Breast epithelium (tissue), 4 donors: Measurements from ENCODE around the gene CLN3. TPM values are rescaled to one million over a fixed set of nuclear protein-coding genes. Genes with fewer than 3 reads are reported as not detected.
A peak's percentile ranks its signal among the peaks of the same experiment; 100 is the strongest.
"Not testable (repeated sequence)": the region's sequence is repeated elsewhere in the genome, so short reads cannot be mapped to it uniquely, and the experiment has no call there.

ENCODE experiments used
- DNase-seq, 2 donors: peaks; one replicate each; pipeline ENCODE4 v3.0.0-alpha.2; 2019; ENCODE audit warnings: low spot score in 2 of 2
- H3K27ac ChIP-seq, 2 donors: fragments of 200-600 bp; sonication (generic) in 1 of 2; one replicate each; pipeline ENCODE4 v1.5.1; 2016 to 2019; ENCODE audit warnings: mild to moderate bottlenecking in 1 of 2
- H3K27me3 ChIP-seq, 2 donors: fragments of 200-600 bp; sonication (generic) in 1 of 2; one replicate each; pipeline versions ENCODE4 v1.5.1 to v1.6.0; 2017 to 2019; ENCODE audit warnings: control low read depth in 1 of 2, mild to moderate bottlenecking in 1 of 2
- H3K36me3 ChIP-seq: fragments of 200-600 bp; one replicate; pipeline ENCODE4 v1.5.1; 2019
- H3K4me1 ChIP-seq, 2 donors: fragments of 200-600 bp; sonication (generic); one replicate each; pipeline ENCODE4 v1.5.1; 2016 to 2019; ENCODE audit warnings: control low read depth in 1 of 2
- H3K4me3 ChIP-seq, 3 donors: fragments of 200-600 bp; sonication (generic); 1 replicate in 2 of 3; 2 replicates in 1 of 3; pipeline ENCODE4 v1.5.1; 2016 to 2019; ENCODE audit warnings: mild to moderate bottlenecking in 3 of 3, moderate library complexity in 2 of 3
- H3K9me3 ChIP-seq, 2 donors: fragments of 200-600 bp; sonication (generic) in 1 of 2; one replicate each; pipeline ENCODE4 v1.5.1; 2016 to 2019; ENCODE audit warnings: control low read depth in 1 of 2
- CTCF ChIP-seq, 3 donors: fragments of 450-650 bp; IDR thresholded peaks; one replicate each; pipeline ENCODE4 v1.5.1; 2016 to 2017; ENCODE audit warnings: antibody characterized with exemption in 3 of 3, mild to moderate bottlenecking in 3 of 3, moderate library complexity in 3 of 3
- POLR2A ChIP-seq: fragments of 450-650 bp; IDR thresholded peaks from one replicate; pipeline ENCODE4 v1.6.1; 2016; ENCODE audit warnings: antibody characterized with exemption, mild to moderate bottlenecking, moderate library complexity
- POLR2AphosphoS5 ChIP-seq, 3 donors: sonication (generic); formaldehyde crosslinking; IDR thresholded peaks; one replicate each; pipeline ENCODE4 v1.6.1; 2017; ENCODE audit warnings: antibody characterized with exemption in 3 of 3
- intact Hi-C: fragments of 100-400 bp; cut with DNase I; formaldehyde crosslinking; loops from one replicate; pipeline ENCODE4 v1.15.1; 2023; ENCODE audit warnings: low total_unique reads
- total RNA-seq, 3 donors: library from RNA; depleted of rRNA; stranded (reverse); fragments of >200 nt; gene quantifications; one replicate each; pipeline ENCODE4 v1.1.0, GENCODE V29; 2016

CLN3 gene
- total RNA-seq, 3 donors from 2014 or later = 25.1 to 39.1 (median 38.7) TPM

GRCh38 chr16:28504707-28505404, 13.0 kb upstream of the CLN3 start:
- Histone ChIP-seq H3K27me3 (no peaks in the 10 kb centered on the region), H3K9me3 (no peaks in the 10 kb centered on the region), H3K36me3 (no peaks in the 10 kb centered on the region), H3K27ac (peak overlapping the region in 1 of 2 donors; percentile 6), H3K4me3 (no peak overlapping the region), H3K4me1 (peaks cover 0 to 6% of the 10 kb centered on the region in 2 donors)
- peak; percentile 60 to 77 for DNase-seq
- intact Hi-C loops = no loop called here
- TF ChIP-seq POLR2AphosphoS5 (IDR thresholded peaks at IDR 0.05) = no peak
- no peak for TF ChIP-seq CTCF (IDR thresholded peaks at IDR 0.05)
- no peak for TF ChIP-seq POLR2A

- intact Hi-C loops = no loop called here
- Histone ChIP-seq H3K4me3 (no peak overlapping the region), H3K27me3 (no peaks in the 10 kb centered on the region), H3K9me3 (no peaks in the 10 kb centered on the region), H3K27ac (no peak overlapping the region), H3K36me3 (no peaks in the 10 kb centered on the region), H3K4me1 (peaks cover 0 to 6% of the 10 kb centered on the region in 2 donors)
- DNase-seq = no peak
- TF ChIP-seq CTCF (IDR thresholded peaks at IDR 0.05) (no peak), POLR2A (no peak), POLR2AphosphoS5 (IDR thresholded peaks at IDR 0.05) (no peak)
Observed at GRCh38 chr16:28503470-28504259, 11.8 kb upstream of the CLN3 start.

GRCh38 chr16:28502290-28502689, 10.4 kb upstream of the CLN3 start:
- intact Hi-C loops = no loop called here
- TF ChIP-seq POLR2A = no peak
- TF ChIP-seq CTCF (IDR thresholded peaks at IDR 0.05) = no peak
- TF ChIP-seq POLR2AphosphoS5 (IDR thresholded peaks at IDR 0.05) = no peak
- H3K9me3 ChIP-seq = no peaks in the 10 kb centered on the region
- no peaks in the 10 kb centered on the region for H3K36me3 ChIP-seq
- DNase-seq = no peak
- H3K27ac ChIP-seq = no peak overlapping the region
- peaks cover 0 to 6% of the 10 kb centered on the region in 2 donors for H3K4me1 ChIP-seq
- no peak overlapping the region for H3K4me3 ChIP-seq
- no peaks in the 10 kb centered on the region for H3K27me3 ChIP-seq

- H3K36me3 ChIP-seq = no peaks in the 10 kb centered on the region
- H3K4me3 ChIP-seq = no peak overlapping the region
- peaks cover 0 to 6% of the 10 kb centered on the region in 2 donors for H3K4me1 ChIP-seq
- intact Hi-C loops = no loop called here
- no peaks in the 10 kb centered on the region for H3K9me3 ChIP-seq
- TF ChIP-seq POLR2A (no peak), CTCF (IDR thresholded peaks at IDR 0.05) (no peak), POLR2AphosphoS5 (IDR thresholded peaks at IDR 0.05) (no peak)
- DNase-seq = no peak
- H3K27me3 ChIP-seq = no peaks in the 10 kb centered on the region
- H3K27ac ChIP-seq = no peak overlapping the region
Observed at GRCh38 chr16:28501258-28502232, 9.7 kb upstream of the CLN3 start.

- DNase-seq, H3K4me3 ChIP-seq, H3K27me3 ChIP-seq, H3K36me3 ChIP-seq, H3K27ac ChIP-seq, H3K9me3 ChIP-seq, H3K4me1 ChIP-seq, intact Hi-C loops: not testable (repeated sequence)
Observed at GRCh38 chr16:28500476-28501180, 8.8 kb upstream of the CLN3 start.
